SU-DHL-6 (cell line): Measurements from ENCODE around the gene ZBTB6.

Experiments used
- H2AFZ ChIP-seq: fragments of 200-600 bp; sonication (generic); 2 replicates; pipeline ENCODE4 v1.6.1; 2014; ENCODE audit warnings: low read depth, mild to moderate bottlenecking, moderate library complexity, mixed read lengths, antibody characterized with exemption, low read length; ENCODE audit not compliant: severe bottlenecking
- H3F3A ChIP-seq: fragments of 200-600 bp; shearing (Covaris generic); 2 replicates; pipeline ENCODE4 v1.6.0; 2016; ENCODE audit warnings: antibody characterized with exemption, mild to moderate bottlenecking; ENCODE audit not compliant: insufficient read depth
- H3K27ac ChIP-seq: fragments of 200-600 bp; sonication (generic); 2 replicates; pipeline ENCODE4 v1.5.1; 2016; ENCODE audit warnings: low read depth, mild to moderate bottlenecking, low read length, moderate library complexity, mixed read lengths
- H3K27me3 ChIP-seq: fragments of 200-600 bp; sonication (generic), shearing (Covaris generic); 2 replicates; pipeline ENCODE4 v1.6.0; 2014; ENCODE audit warnings: mild to moderate bottlenecking, low read length
- H3K36me3 ChIP-seq: fragments of 200-600 bp; sonication (generic); 2 replicates; pipeline ENCODE4 v1.6.1; 2014; ENCODE audit warnings: mild to moderate bottlenecking, low read length, mixed read lengths
- H3K4me2 ChIP-seq: fragments of 300-600, 200-600 bp; shearing (Covaris generic), sonication (generic); 2 replicates; pipeline ENCODE4 v1.6.0; 2014; ENCODE audit warnings: low read length, low read depth, mild to moderate bottlenecking; ENCODE audit not compliant: poor library complexity, severe bottlenecking
- H3K4me3 ChIP-seq: fragments of 200-600 bp; sonication (generic); 2 replicates; pipeline ENCODE4 v1.5.1; 2014; ENCODE audit warnings: antibody characterized with exemption, low read length, mild to moderate bottlenecking, mixed read lengths; ENCODE audit not compliant: insufficient read depth, poor library complexity, severe bottlenecking
- H3K79me2 ChIP-seq: fragments of 200-600 bp; sonication (generic); 2 replicates; pipeline ENCODE4 v1.6.1; 2014; ENCODE audit warnings: mild to moderate bottlenecking, low read length, moderate library complexity; ENCODE audit not compliant: insufficient read depth
- H3K9ac ChIP-seq: fragments of 200-600 bp; sonication (generic); 2 replicates; pipeline ENCODE4 v1.7.0; 2014; ENCODE audit warnings: mild to moderate bottlenecking, low read length
- H3K9me2 ChIP-seq: fragments of 200-600 bp; sonication (generic); replicated peaks from 2 replicates; pipeline ENCODE4 v1.6.1; 2014; ENCODE audit warnings: low read length; ENCODE audit not compliant: insufficient read depth
- H3K9me3 ChIP-seq: fragments of 200-600 bp; sonication (generic); 2 replicates; pipeline ENCODE4 v1.6.1; 2014; ENCODE audit warnings: low read length, mixed read lengths; ENCODE audit not compliant: insufficient read depth
- H4K20me1 ChIP-seq: fragments of 200-600 bp; sonication (generic); 2 replicates; pipeline ENCODE4 v1.6.1; 2014; ENCODE audit warnings: low read depth, mild to moderate bottlenecking, antibody characterized with exemption, low read length, moderate library complexity, mixed read lengths
- EZH2phosphoT487 ChIP-seq: fragments of 200-600 bp; sonication (generic), shearing (Covaris generic); conservative IDR thresholded peaks from 2 replicates; pipeline ENCODE4 v1.6.1; 2018; ENCODE audit warnings: mild to moderate bottlenecking, antibody characterized with exemption, low read length, moderate library complexity, mixed read lengths
- TF ChIP-seq, protein P1 (sequence below): fragments of 200-600 bp; sonication (generic); IDR thresholded peaks from one replicate; pipeline ENCODE4 v1.5.1; 2017; ENCODE audit warnings: antibody characterized with exemption, mild to moderate bottlenecking, low read length, moderate library complexity; ENCODE audit not compliant: insufficient read depth, poor library complexity, severe bottlenecking

The ZBTB6 gene

GRCh38 chr9:122931226-122932121 is 18.4 kb upstream of the ZBTB6 start, which contains the start of gene ZBTB26:
Gene ZBTB26, minus strand, starts transcription at chr9:122931512. Its CDS starts 11,578 bp downstream, at chr9:122919934.
- Histone ChIP-seq H3K9me2 (no peaks in the 10 kb centered on the region), H3K27me3 (no peaks in the 10 kb centered on the region), H3K4me3 (peak within 1 kb of the TSS; percentile 62), H4K20me1 (no peaks in the 10 kb centered on the region), H3K27ac (peak within 1 kb of the TSS; percentile 68), H3F3A (peaks cover 4% of the 10 kb centered on the region; the same call in 1 of the 2 replicates), H3K9me3 (no peaks in the 10 kb centered on the region), H3K4me2 (peak within 1 kb of the TSS; percentile 81), H2AFZ (peak within 1 kb of the TSS; percentile 15), H3K79me2 (peaks cover 83% of the 10 kb centered on the region), H3K36me3 (no peaks in the 10 kb centered on the region), H3K9ac (peak within 1 kb of the TSS; percentile 96)
- no peak for TF ChIP-seq EZH2phosphoT487
- TF ChIP-seq, protein P1, sequence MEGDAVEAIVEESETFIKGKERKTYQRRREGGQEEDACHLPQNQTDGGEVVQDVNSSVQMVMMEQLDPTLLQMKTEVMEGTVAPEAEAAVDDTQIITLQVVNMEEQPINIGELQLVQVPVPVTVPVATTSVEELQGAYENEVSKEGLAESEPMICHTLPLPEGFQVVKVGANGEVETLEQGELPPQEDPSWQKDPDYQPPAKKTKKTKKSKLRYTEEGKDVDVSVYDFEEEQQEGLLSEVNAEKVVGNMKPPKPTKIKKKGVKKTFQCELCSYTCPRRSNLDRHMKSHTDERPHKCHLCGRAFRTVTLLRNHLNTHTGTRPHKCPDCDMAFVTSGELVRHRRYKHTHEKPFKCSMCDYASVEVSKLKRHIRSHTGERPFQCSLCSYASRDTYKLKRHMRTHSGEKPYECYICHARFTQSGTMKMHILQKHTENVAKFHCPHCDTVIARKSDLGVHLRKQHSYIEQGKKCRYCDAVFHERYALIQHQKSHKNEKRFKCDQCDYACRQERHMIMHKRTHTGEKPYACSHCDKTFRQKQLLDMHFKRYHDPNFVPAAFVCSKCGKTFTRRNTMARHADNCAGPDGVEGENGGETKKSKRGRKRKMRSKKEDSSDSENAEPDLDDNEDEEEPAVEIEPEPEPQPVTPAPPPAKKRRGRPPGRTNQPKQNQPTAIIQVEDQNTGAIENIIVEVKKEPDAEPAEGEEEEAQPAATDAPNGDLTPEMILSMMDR = no peak

DNA sequence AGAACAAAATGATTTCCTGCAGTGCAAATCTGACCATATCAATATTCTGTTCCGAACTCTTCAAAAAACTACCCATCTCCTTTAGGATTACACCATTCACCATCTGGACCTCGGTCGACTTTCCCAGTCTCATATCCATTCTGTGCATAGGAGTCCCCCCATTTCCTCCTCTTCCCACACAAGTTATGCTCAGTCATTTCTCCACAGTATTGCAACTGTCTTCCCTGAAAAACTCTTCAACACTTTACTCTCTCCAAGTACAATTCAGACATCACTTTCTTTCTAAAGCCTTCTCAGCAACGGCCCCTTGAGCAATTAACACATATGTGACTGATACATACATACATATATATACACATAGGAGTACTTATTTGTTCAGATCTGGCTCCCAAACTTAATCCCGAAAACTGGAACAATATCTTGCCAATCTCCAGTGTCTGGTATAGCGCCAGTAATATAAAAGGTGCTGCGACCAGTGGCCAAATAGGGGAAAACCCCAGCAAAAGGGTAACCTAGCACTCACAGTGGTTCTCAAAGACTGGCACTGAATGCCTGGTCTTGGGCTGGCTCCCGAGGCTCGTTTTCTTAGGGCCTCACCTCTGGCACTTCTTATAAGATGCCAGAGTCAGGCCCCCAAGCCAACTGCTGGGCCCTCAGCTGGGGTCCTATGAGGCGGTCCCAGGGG is 17.6 kb upstream of the ZBTB6 start:
- peak overlapping the region; percentile 15 for H2AFZ ChIP-seq
- peak overlapping the region; percentile 96 for H3K9ac ChIP-seq
- H4K20me1 ChIP-seq = no peaks in the 10 kb centered on the region
- no peaks in the 10 kb centered on the region for H3K27me3 ChIP-seq
- peak overlapping the region; percentile 68 for H3K27ac ChIP-seq
- H3K4me2 ChIP-seq = peak overlapping the region; percentile 81
- H3K4me3 ChIP-seq = peak overlapping the region; percentile 62
- no peaks in the 10 kb centered on the region for H3K9me2 ChIP-seq
- H3K9me3 ChIP-seq = no peaks in the 10 kb centered on the region
- peaks cover 4% of the 10 kb centered on the region; the same call in 1 of the 2 replicates for H3F3A ChIP-seq
- H3K79me2 ChIP-seq = peaks cover 78% of the 10 kb centered on the region
- TF ChIP-seq EZH2phosphoT487 = no peak
- TF ChIP-seq, protein P1 = no peak
- H3K36me3 ChIP-seq = no peaks in the 10 kb centered on the region

DNA sequence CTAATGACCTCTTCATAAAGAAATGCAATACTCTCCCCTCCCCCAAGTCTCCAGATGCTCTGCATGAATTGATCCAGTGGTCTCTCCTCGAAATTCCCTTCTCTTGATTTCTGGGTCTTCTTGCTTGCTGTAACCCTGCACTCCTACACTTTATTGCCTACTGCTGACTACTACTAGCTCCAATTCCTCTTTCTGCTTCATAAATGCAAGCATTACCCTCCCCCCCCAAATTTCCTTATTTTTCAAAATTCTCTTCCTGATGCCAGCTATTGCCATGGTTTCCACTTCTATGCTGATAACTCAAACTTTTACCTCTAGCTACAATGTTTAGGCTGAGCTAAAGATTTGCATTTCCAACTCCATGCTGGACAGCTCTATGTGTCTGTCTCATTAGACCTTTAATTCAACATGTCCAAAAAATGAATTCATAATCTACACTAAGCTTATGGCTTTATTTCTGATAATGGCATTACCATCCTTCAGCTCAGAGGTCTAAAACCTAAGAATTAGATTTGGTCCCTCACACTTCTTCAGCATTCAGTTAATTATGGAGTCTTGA is 16.8 kb upstream of the ZBTB6 start:
- Histone ChIP-seq H2AFZ (no peak overlapping the region), H3K36me3 (no peaks in the 10 kb centered on the region), H3F3A (peaks cover 4% of the 10 kb centered on the region; the same call in 1 of the 2 replicates), H3K27ac (no peak overlapping the region), H3K79me2 (peaks cover 70% of the 10 kb centered on the region), H3K27me3 (no peaks in the 10 kb centered on the region), H3K9ac (no peak overlapping the region), H3K4me3 (no peak overlapping the region), H3K4me2 (peak overlapping the region; percentile 81), H4K20me1 (no peaks in the 10 kb centered on the region), H3K9me2 (no peaks in the 10 kb centered on the region), H3K9me3 (no peaks in the 10 kb centered on the region)
- no peak for TF ChIP-seq EZH2phosphoT487
- TF ChIP-seq, protein P1 = no peak
